Stomach (tissue), 9 donors: ENCODE results near the gene GRB7. TPM values are rescaled to one million over a fixed set of nuclear protein-coding genes. Genes with fewer than 3 reads are reported as not detected.
"Not testable (repeated sequence)": the region's sequence is repeated elsewhere in the genome, so short reads cannot be mapped to it uniquely, and the experiment has no call there.

Experiments
- DNase-seq, 2 donors: peaks; one replicate each; pipeline versions ENCODE4 v3.0.0 to v3.0.0-alpha.2; 2013 to 2019
- H3K27ac ChIP-seq, 5 donors: fragments of 200-600 bp in 4 of 5; sonication (generic) in 4 of 5; one replicate each; pipeline ENCODE4 v1.5.1; 2013 to 2019; ENCODE audit warnings: mild to moderate bottlenecking in 1 of 5, moderate library complexity in 1 of 5
- H3K27me3 ChIP-seq, 3 donors: fragments of 200-600 bp; sonication (generic); one replicate each; pipeline ENCODE4 v1.5.1; 2017 to 2019; ENCODE audit warnings: mixed run types in 1 of 3
- H3K36me3 ChIP-seq, 4 donors: fragments of 200-600 bp; sonication (generic); 1 replicate in 3 of 4; 2 replicates in 1 of 4; pipeline ENCODE4 v1.5.1; 2016 to 2019
- H3K4me1 ChIP-seq, 4 donors: fragments of 200-600 bp; sonication (generic); one replicate each; pipeline ENCODE4 v1.5.1; 2016 to 2019
- H3K4me3 ChIP-seq, 4 donors: fragments of 200-600 bp; sonication (generic) in 3 of 4; one replicate each; pipeline ENCODE4 v1.5.1; 2016 to 2019; ENCODE audit warnings: mild to moderate bottlenecking in 1 of 4
- H3K9me3 ChIP-seq, 4 donors: fragments of 200-600 bp; sonication (generic); one replicate each; pipeline ENCODE4 v1.5.1; 2016 to 2019
- CTCF ChIP-seq, 7 experiments: fragments of 450-650 bp in 4 of 7; fragments of 200-600 bp in 3 of 7; sonication (generic) in 3 of 7; IDR thresholded peaks; one replicate each; pipeline ENCODE4 v1.5.1; 2016 to 2019; ENCODE audit warnings: antibody characterized with exemption in 7 of 7, control low read depth in 2 of 7, mild to moderate bottlenecking in 1 of 7
- EP300 ChIP-seq: sonication (generic); formaldehyde crosslinking; IDR thresholded peaks from one replicate; pipeline ENCODE4 v1.6.1; 2017; ENCODE audit warnings: antibody characterized with exemption
- POLR2A ChIP-seq, 4 donors: fragments of 450-650 bp; IDR thresholded peaks; one replicate each; pipeline ENCODE4 v1.6.1; 2016; ENCODE audit warnings: antibody characterized with exemption in 4 of 4, control low read depth in 2 of 4, mild to moderate bottlenecking in 1 of 4, moderate library complexity in 1 of 4
- POLR2AphosphoS5 ChIP-seq, 3 donors: sonication (generic); formaldehyde crosslinking; IDR thresholded peaks; one replicate each; pipeline ENCODE4 v1.6.1; 2016; ENCODE audit warnings: antibody characterized with exemption in 3 of 3
- WGBS, 5 donors: extraction: QIAGEN DNeasy Blood & Tissue Kit in 3 of 5; methylation state at CpG; one replicate each; pipeline versions ENCODE4 v1.1.5 to v1.1.7; 2013 to 2018; 5-methylcytosine and 5-hydroxymethylcytosine counted together
- intact Hi-C: fragments of 100-400 bp; cut with DNase I; formaldehyde crosslinking; loops from one replicate; pipeline ENCODE4 v1.15.1; 2023; ENCODE audit warnings: low total_unique reads
- polyA plus RNA-seq, 3 donors: library from polyadenylated mRNA; stranded (reverse); fragments of 200-250 nt; gene quantifications; one replicate each; pipeline ENCODE4 v1.2.3, GENCODE V29; 2013
- total RNA-seq, 5 donors: library from RNA; depleted of rRNA; stranded (reverse); fragments of >200 nt; gene quantifications; one replicate each; pipeline versions ENCODE4 v1.1.0 to v1.2.3, GENCODE V29; 2014 to 2016
- donor health status: healthy with polysubstance abuse.
- donor health status: Bipolar disorder and iron deficiency.
- donor health status: healthy.

GRB7 gene
- total and polyA plus RNA-seq, 8 donors = 2.3 to 43.9 (median 23.0) TPM

- TF ChIP-seq EP300 = no peak
- TF ChIP-seq CTCF (IDR thresholded peaks at IDR 0.05) = no peak
- no peak for TF ChIP-seq POLR2AphosphoS5 (IDR thresholded peaks at IDR 0.05)
- no peak for TF ChIP-seq POLR2A (IDR thresholded peaks at IDR 0.05)
These were observed 10.0 kb downstream of the GRB7 start for GRCh38 chr17:39747745-39748144.

GRCh38 chr17:39748444-39749034 is 10.8 kb downstream of the GRB7 start:
- H3K27ac ChIP-seq, DNase-seq, H3K27me3 ChIP-seq, H3K9me3 ChIP-seq, intact Hi-C loops, H3K4me3 ChIP-seq: not testable (repeated sequence)
- H3K4me1 ChIP-seq = peaks cover 0 to 19% (median 10%) of the 10 kb centered on the region in 4 donors
- WGBS, 5 donors = 86 to 93% (median 93%) methylated on average over 8 of the region's 8 CpGs
- peaks cover 17 to 40% (median 39%) of the 10 kb centered on the region in 4 donors for H3K36me3 ChIP-seq

More at GRCh38 chr17:39747745-39748144, 10.0 kb downstream of the GRB7 start:
- no peak overlapping the region for H3K27ac ChIP-seq
- DNase-seq = no peak
- peaks cover 0 to 17% (median 2%) of the 10 kb centered on the region in 3 donors for H3K27me3 ChIP-seq
- no peak overlapping the region for H3K4me3 ChIP-seq
- H3K4me1 ChIP-seq = peaks cover 0 to 11% (median 5%) of the 10 kb centered on the region in 4 donors
- peaks cover 17 to 48% (median 46%) of the 10 kb centered on the region in 4 donors for H3K36me3 ChIP-seq
- no peaks in the 10 kb centered on the region for H3K9me3 ChIP-seq
- intact Hi-C loops = no loop called here
- WGBS, 5 donors = 90 to 96% (median 93%) methylated on average over 4 of the region's 4 CpGs

- no peaks in the 10 kb centered on the region for H3K27me3 ChIP-seq
- peaks cover 6 to 31% (median 23%) of the 10 kb centered on the region in 4 donors for H3K4me1 ChIP-seq
- H3K4me3 ChIP-seq = no peak overlapping the region
- peaks cover under 1 to 24% (median 23%) of the 10 kb centered on the region in 4 donors for H3K36me3 ChIP-seq
- intact Hi-C loops = loop anchor here (5.0 kb wide), 1 partner anchor 123 kb away; the partner anchor contains the start of gene PPP1R1B
- H3K9me3 ChIP-seq = no peaks in the 10 kb centered on the region
- no peak for TF ChIP-seq POLR2AphosphoS5 (IDR thresholded peaks at IDR 0.05)
- no peak for TF ChIP-seq EP300
- no peak for TF ChIP-seq CTCF (IDR thresholded peaks at IDR 0.05)
- no peak for TF ChIP-seq POLR2A (IDR thresholded peaks at IDR 0.05)
- peak in 1 of 2 donors; percentile 43 for DNase-seq
- 33 to 43% (median 39%) methylated on average over 4 to 9 of the region's 9 CpGs for WGBS, 5 donors
- H3K27ac ChIP-seq = peak overlapping the region in 3 of 5 donors; percentile 2 to 26 (median 7)
These were observed 12.6 kb downstream of the GRB7 start for GRCh38 chr17:39750131-39751015.

GRCh38 chr17:39751016-39751543 is 13.3 kb downstream of the GRB7 start:
- Histone ChIP-seq H3K9me3 (no peaks in the 10 kb centered on the region), H3K27ac (no peak overlapping the region), H3K4me1 (peaks cover 6 to 36% (median 24%) of the 10 kb centered on the region in 4 donors), H3K27me3 (no peaks in the 10 kb centered on the region), H3K36me3 (peaks cover 0 to 17% (median 16%) of the 10 kb centered on the region in 4 donors), H3K4me3 (no peak overlapping the region)
- no peak for DNase-seq
- 59 to 77% (median 67%) methylated on average over 4 to 5 of the region's 5 CpGs for WGBS, 5 donors
- TF ChIP-seq EP300 (no peak), POLR2A (IDR thresholded peaks at IDR 0.05) (no peak), CTCF (IDR thresholded peaks at IDR 0.05) (no peak), POLR2AphosphoS5 (IDR thresholded peaks at IDR 0.05) (no peak)
- intact Hi-C loops = loop anchor here (5.0 kb wide), 1 partner anchor 124 kb away; the partner anchor contains the start of gene PPP1R1B
